GM12872 (cell line): ENCODE data around the gene ZNF132.

ENCODE experiments used
- CTCF ChIP-seq: IDR thresholded peaks from 3 replicates; pipeline ENCODE4 v1.5.1; 2011; ENCODE audit warnings: low read depth, mild to moderate bottlenecking, low read length, moderate library complexity; ENCODE audit not compliant: insufficient read depth

The ZNF132 gene

GRCh38 chr19:58434217-58434616 is 5.7 kb downstream of the ZNF132 start:
- TF ChIP-seq CTCF = no peak

GRCh38 chr19:58429745-58430144 is 10.2 kb downstream of the ZNF132 start:
- TF ChIP-seq CTCF = no peak

- no peak for TF ChIP-seq CTCF
Observed at GRCh38 chr19:58428617-58429016, 11.3 kb downstream of the ZNF132 start.

- TF ChIP-seq CTCF = no peak
Observed at GRCh38 chr19:58417071-58417470, 22.9 kb downstream of the ZNF132 start.

- no peak for TF ChIP-seq CTCF
Observed at GRCh38 chr19:58416604-58417003, 23.3 kb downstream of the ZNF132 start.

GRCh38 chr19:58409010-58409790 is 30.8 kb downstream of the ZNF132 start:
- no peak for TF ChIP-seq CTCF

- TF ChIP-seq CTCF = peak; percentile 31; the same call in 1 of the 3 replicates
Observed at GRCh38 chr19:58408152-58409009, 31.6 kb downstream of the ZNF132 start, which contains the start of gene ZNF584. ZNF584 (plus strand) TSS chr19:58408649; CDS start chr19:58409148, 499 bp downstream.
